Measurements from ENCODE around the gene RPL22.

GRCh38 chr1:6168947-6169586 lies 30.3 kb downstream of the RPL22 start:
- TF ChIP-seq ZNF441 (CRISPR knock-in tag; IDR thresholded peaks at IDR 0.05; ENCODE audit: borderline replicate concordance) (no peak), ZFP62 (CRISPR knock-in tag; IDR thresholded peaks at IDR 0.05) (no peak), ESRRA (CRISPR knock-in tag; IDR thresholded peaks at IDR 0.05; ENCODE audit: low read depth) (no peak), NFIC (IDR thresholded peaks at IDR 0.05; ENCODE audit: low read length) (no peak)
